ENCODE data around the gene OSBPL6.
"Not testable (repeated sequence)": the region's sequence is repeated elsewhere in the genome, so short reads cannot be mapped to it uniquely, and the experiment has no call there.

Gene OSBPL6

GRCh38 chr2:178420463-178420999 lies 226.2 kb downstream of the OSBPL6 start:
- TF ChIP-seq POLR2AphosphoS5 (IDR thresholded peaks at IDR 0.05; ENCODE audit: borderline replicate concordance, low read depth, low read length) = no peak
- TF ChIP-seq FOXP2 (optimal IDR thresholded peaks at IDR 0.05; ENCODE audit: control extremely low read depth, extremely low read length, insufficient read depth) = no peak
- TF ChIP-seq EZH2 (IDR thresholded peaks at IDR 0.05) = no peak
- H3K36me3 ChIP-seq (ENCODE audit: insufficient read depth, low read length) = no peaks in the 10 kb centered on the region
- H3K27ac ChIP-seq = no peak overlapping the region
- DNase-seq (ENCODE audit: low read depth, low spot score) = no peak
- no peak overlapping the region for H3K9ac ChIP-seq (ENCODE audit: insufficient read length)
- H3K4me3 ChIP-seq = no peak overlapping the region
- H3K9me3 ChIP-seq (ENCODE audit: low read depth, low read length) = no peaks in the 10 kb centered on the region

DNA sequence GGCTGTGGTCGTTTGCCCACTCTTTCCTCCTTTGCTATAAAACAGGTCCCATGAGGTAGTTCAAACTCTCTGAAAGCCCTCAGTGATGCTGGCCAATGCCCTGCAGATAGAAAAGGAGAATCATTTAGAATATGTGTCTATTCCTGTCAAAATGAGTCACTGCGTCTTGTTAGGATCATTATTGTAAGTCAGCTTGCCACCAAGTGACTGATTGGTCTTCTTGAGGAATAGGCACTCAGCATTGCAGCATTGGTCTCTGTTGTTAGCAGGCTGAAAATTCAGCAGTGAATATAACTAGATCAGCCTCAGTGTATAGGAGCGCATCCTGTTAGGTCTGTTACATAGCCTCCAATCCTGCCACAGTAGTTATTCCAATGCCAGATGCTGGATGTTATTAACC lies 227.8 kb downstream of the OSBPL6 start:
- Histone ChIP-seq H3K9ac (ENCODE audit: insufficient read length) (no peak overlapping the region), H3K4me3 (no peak overlapping the region), H3K9me3 (ENCODE audit: low read depth, low read length) (no peaks in the 10 kb centered on the region), H3K36me3 (ENCODE audit: insufficient read depth, low read length) (peaks cover 11% of the 10 kb centered on the region), H3K27ac (no peak overlapping the region)
- TF ChIP-seq EZH2 (IDR thresholded peaks at IDR 0.05) = no peak
- no peak for TF ChIP-seq POLR2AphosphoS5 (IDR thresholded peaks at IDR 0.05; ENCODE audit: borderline replicate concordance, low read depth, low read length)
- no peak for TF ChIP-seq FOXP2 (optimal IDR thresholded peaks at IDR 0.05; ENCODE audit: control extremely low read depth, extremely low read length, insufficient read depth)
- DNase-seq (ENCODE audit: low read depth, low spot score) = no peak

DNA sequence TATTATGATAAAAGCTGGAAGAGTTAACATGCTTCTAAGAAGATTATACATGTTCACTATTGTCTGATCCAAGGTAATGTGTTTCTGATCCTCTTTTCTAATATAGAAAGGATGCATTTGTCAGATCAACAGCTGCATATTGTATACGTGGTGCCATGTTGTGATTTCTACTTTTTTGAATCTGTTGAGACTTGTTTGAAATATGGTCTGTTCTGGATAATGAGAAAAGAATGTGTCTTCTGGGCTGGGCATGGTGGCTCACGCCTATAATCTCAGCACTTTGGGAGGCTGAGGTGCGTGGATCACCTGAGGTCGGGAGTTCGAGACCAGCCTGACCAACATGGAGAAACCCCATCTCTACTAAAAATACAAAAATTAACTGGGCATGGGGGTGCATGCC lies 229.4 kb downstream of the OSBPL6 start:
- H3K9ac ChIP-seq (ENCODE audit: insufficient read length); DNase-seq (ENCODE audit: low read depth, low spot score); H3K9me3 ChIP-seq (ENCODE audit: low read depth, low read length); H3K27ac ChIP-seq; H3K4me3 ChIP-seq: not testable (repeated sequence)
- peaks cover 25% of the 10 kb centered on the region for H3K36me3 ChIP-seq (ENCODE audit: insufficient read depth, low read length)

GRCh38 chr2:178425255-178425827 lies 231.0 kb downstream of the OSBPL6 start:
- no peak for TF ChIP-seq POLR2AphosphoS5 (IDR thresholded peaks at IDR 0.05; ENCODE audit: borderline replicate concordance, low read depth, low read length)
- no peak for TF ChIP-seq EZH2 (IDR thresholded peaks at IDR 0.05)
- no peak for TF ChIP-seq FOXP2 (optimal IDR thresholded peaks at IDR 0.05; ENCODE audit: control extremely low read depth, extremely low read length, insufficient read depth)
- peaks cover 41% of the 10 kb centered on the region for H3K36me3 ChIP-seq (ENCODE audit: insufficient read depth, low read length)
- no peak overlapping the region for H3K9ac ChIP-seq (ENCODE audit: insufficient read length)
- DNase-seq (ENCODE audit: low read depth, low spot score) = no peak
- H3K27ac ChIP-seq = no peak overlapping the region
- H3K4me3 ChIP-seq = no peak overlapping the region
- no peaks in the 10 kb centered on the region for H3K9me3 ChIP-seq (ENCODE audit: low read depth, low read length)

GRCh38 chr2:178426388-178426787 lies 232.1 kb downstream of the OSBPL6 start:
- H3K36me3 ChIP-seq (ENCODE audit: insufficient read depth, low read length) = peaks cover 51% of the 10 kb centered on the region
- TF ChIP-seq EZH2 (IDR thresholded peaks at IDR 0.05) = no peak
- no peaks in the 10 kb centered on the region for H3K9me3 ChIP-seq (ENCODE audit: low read depth, low read length)
- H3K4me3 ChIP-seq = no peak overlapping the region
- H3K9ac ChIP-seq (ENCODE audit: insufficient read length) = no peak overlapping the region
- no peak for DNase-seq (ENCODE audit: low read depth, low spot score)
- no peak overlapping the region for H3K27ac ChIP-seq

DNA sequence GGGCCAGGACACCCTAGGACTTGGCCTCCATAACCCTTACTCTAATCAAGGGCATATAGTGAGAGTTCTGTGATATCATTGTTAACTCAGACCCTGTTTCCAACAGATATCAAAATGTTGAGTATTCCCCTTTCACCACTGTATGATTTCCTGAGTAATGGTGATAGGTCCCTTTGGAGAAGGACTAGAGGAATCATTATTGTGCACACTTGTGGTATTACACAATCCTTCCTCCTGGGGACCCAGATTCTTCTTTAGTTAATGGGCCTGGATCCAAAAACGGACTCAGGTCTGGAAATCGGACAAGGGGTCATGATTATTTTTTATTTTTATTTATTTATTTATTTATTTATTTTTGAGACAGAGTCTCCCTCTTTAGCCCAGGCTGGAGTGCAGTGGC lies 233.1 kb downstream of the OSBPL6 start:
- no peak for DNase-seq (ENCODE audit: low read depth, low spot score)
- no peak for TF ChIP-seq EZH2 (IDR thresholded peaks at IDR 0.05)
- TF ChIP-seq POLR2AphosphoS5 (IDR thresholded peaks at IDR 0.05; ENCODE audit: borderline replicate concordance, low read depth, low read length) = no peak
- TF ChIP-seq FOXP2 (optimal IDR thresholded peaks at IDR 0.05; ENCODE audit: control extremely low read depth, extremely low read length, insufficient read depth) = no peak
- Histone ChIP-seq H3K4me3 (no peak overlapping the region), H3K9me3 (ENCODE audit: low read depth, low read length) (no peaks in the 10 kb centered on the region), H3K9ac (ENCODE audit: insufficient read length) (no peak overlapping the region), H3K27ac (no peak overlapping the region), H3K36me3 (ENCODE audit: insufficient read depth, low read length) (peaks cover 62% of the 10 kb centered on the region)

DNA sequence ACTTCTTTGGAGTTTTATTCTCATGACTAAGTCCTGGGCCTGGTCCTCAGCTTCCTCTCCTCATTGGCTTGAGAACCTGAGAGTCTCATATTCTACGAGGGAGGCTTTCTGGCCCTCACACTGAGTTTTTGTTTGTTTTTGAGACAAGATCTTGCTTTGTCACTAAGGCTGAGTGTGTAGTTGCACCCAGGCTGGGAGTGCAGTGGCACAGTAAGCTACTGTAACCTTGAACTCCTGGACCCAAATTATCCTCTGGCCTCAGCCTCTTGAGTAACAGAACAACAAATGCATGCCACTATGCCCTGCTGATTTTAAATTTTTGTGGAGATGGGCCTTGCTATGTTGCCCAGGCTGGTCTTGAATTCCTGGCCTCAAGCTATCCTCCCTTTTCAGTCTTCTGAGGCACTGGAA lies 234.1 kb downstream of the OSBPL6 start:
- Histone ChIP-seq H3K36me3 (ENCODE audit: insufficient read depth, low read length) (peaks cover 70% of the 10 kb centered on the region), H3K9me3 (ENCODE audit: low read depth, low read length) (no peaks in the 10 kb centered on the region), H3K27ac (no peak overlapping the region), H3K9ac (ENCODE audit: insufficient read length) (no peak overlapping the region), H3K4me3 (no peak overlapping the region)
- TF ChIP-seq FOXP2 (optimal IDR thresholded peaks at IDR 0.05; ENCODE audit: control extremely low read depth, extremely low read length, insufficient read depth) = no peak
- TF ChIP-seq EZH2 (IDR thresholded peaks at IDR 0.05) = no peak
- no peak for DNase-seq (ENCODE audit: low read depth, low spot score)

- Histone ChIP-seq H3K9me3 (ENCODE audit: low read depth, low read length) (no peaks in the 10 kb centered on the region), H3K4me3 (no peak overlapping the region), H3K36me3 (ENCODE audit: insufficient read depth, low read length) (peaks cover 79% of the 10 kb centered on the region), H3K27ac (no peak overlapping the region), H3K9ac (ENCODE audit: insufficient read length) (no peak overlapping the region)
- no peak for TF ChIP-seq FOXP2 (optimal IDR thresholded peaks at IDR 0.05; ENCODE audit: control extremely low read depth, extremely low read length, insufficient read depth)
- TF ChIP-seq EZH2 (IDR thresholded peaks at IDR 0.05) = no peak
- no peak for TF ChIP-seq POLR2AphosphoS5 (IDR thresholded peaks at IDR 0.05; ENCODE audit: borderline replicate concordance, low read depth, low read length)
- no peak for DNase-seq (ENCODE audit: low read depth, low spot score)
These were observed 235.0 kb downstream of the OSBPL6 start for GRCh38 chr2:178429336-178429735.

DNA sequence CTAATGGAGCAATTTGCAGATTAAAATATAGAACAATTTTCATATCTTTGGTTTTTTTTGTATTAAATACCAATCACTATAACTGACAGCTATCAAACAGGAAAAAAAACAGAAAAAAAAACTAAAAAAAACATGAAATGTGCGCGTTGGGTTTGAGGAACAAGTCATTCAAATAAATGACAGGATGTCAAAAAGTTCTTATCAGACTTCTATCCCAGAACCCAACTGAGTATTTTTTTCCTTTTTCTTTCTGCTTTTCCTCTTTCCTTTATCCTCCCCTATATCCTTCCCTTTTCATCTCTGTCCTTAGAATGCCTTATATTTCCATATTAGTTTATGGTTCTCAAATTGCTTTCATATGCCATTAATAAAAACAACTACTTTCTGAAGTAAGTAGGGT lies 242.3 kb downstream of the OSBPL6 start:
- Histone ChIP-seq H3K9me3 (ENCODE audit: low read depth, low read length) (no peaks in the 10 kb centered on the region), H3K27ac (no peak overlapping the region), H3K36me3 (ENCODE audit: insufficient read depth, low read length) (peaks cover 81% of the 10 kb centered on the region), H3K4me3 (no peak overlapping the region), H3K9ac (ENCODE audit: insufficient read length) (no peak overlapping the region)
- no peak for DNase-seq (ENCODE audit: low read depth, low spot score)
- TF ChIP-seq EZH2 (IDR thresholded peaks at IDR 0.05) = no peak
- no peak for TF ChIP-seq POLR2AphosphoS5 (IDR thresholded peaks at IDR 0.05; ENCODE audit: borderline replicate concordance, low read depth, low read length)
- TF ChIP-seq FOXP2 (optimal IDR thresholded peaks at IDR 0.05; ENCODE audit: control extremely low read depth, extremely low read length, insufficient read depth) = no peak

All from SK-N-MC (cell line).